GM10266 (cell line): ENCODE data around the gene ASTN2.

Source experiments
- DNase-seq: peaks from one replicate; pipeline ENCODE4 v3.0.0; 2012; ENCODE audit errors: extremely low spot score
- CTCF ChIP-seq: IDR thresholded peaks from 2 replicates; pipeline ENCODE4 v1.5.1; 2012; ENCODE audit warnings: mild to moderate bottlenecking, low read depth; ENCODE audit not compliant: control insufficient read depth, insufficient read depth; ENCODE audit errors: missing control alignments

ASTN2 gene

GRCh38 chr9:116704470-116704869 lies 710.4 kb downstream of the ASTN2 start:
- TF ChIP-seq CTCF = no peak
- no peak for DNase-seq

- DNase-seq = no peak
Observed at GRCh38 chr9:116703634-116704033, 711.2 kb downstream of the ASTN2 start.

GRCh38 chr9:116701940-116702642 lies 712.8 kb downstream of the ASTN2 start:
- TF ChIP-seq CTCF = no peak
- no peak for DNase-seq

More at GRCh38 chr9:116703634-116704033, 711.2 kb downstream of the ASTN2 start:
- TF ChIP-seq CTCF = no peak

GRCh38 chr9:116700882-116701865 lies 713.7 kb downstream of the ASTN2 start:
- no peak for DNase-seq
- TF ChIP-seq CTCF = no peak

- DNase-seq = no peak
- TF ChIP-seq CTCF = no peak
Observed at GRCh38 chr9:116700279-116700678, 714.6 kb downstream of the ASTN2 start.

GRCh38 chr9:116697887-116698286 lies 717.0 kb downstream of the ASTN2 start:
- no peak for DNase-seq
- TF ChIP-seq CTCF = no peak
